ENCODE measurements around the gene POLR2E. TPM values are rescaled to one million over a fixed set of nuclear protein-coding genes. Genes with fewer than 3 reads are reported as not detected.

Gene POLR2E
- total and polyA plus RNA-seq, 2 of the 13 experiments (the other 11 are each of a cell fraction or from before 2014, with no cell fraction given), result 140 to 272 TPM

- TF ChIP-seq ZBTB25 (CRISPR knock-in tag; IDR thresholded peaks at IDR 0.05), result peak; percentile 78
- TF ChIP-seq ZGPAT (CRISPR knock-in tag; IDR thresholded peaks at IDR 0.05), result peak; percentile 84
- TF ChIP-seq MTF1 (CRISPR knock-in tag; IDR thresholded peaks at IDR 0.05), result no peak
- TF ChIP-seq PLSCR1 (CRISPR knock-in tag; IDR thresholded peaks at IDR 0.05; ENCODE audit: borderline replicate concordance), result no peak
- peak; percentile 57; the same call in 1 of the 2 replicates for TF ChIP-seq KLF12 (CRISPR knock-in tag; IDR thresholded peaks at IDR 0.05; ENCODE audit: borderline replicate concordance)
- TF ChIP-seq ZNF431 (CRISPR knock-in tag; IDR thresholded peaks at IDR 0.05; ENCODE audit: borderline replicate concordance, low read depth), result 0 out of 2 replicates have a peak, but pooled peaks have one; percentile 37
- TF ChIP-seq ZBTB34 (CRISPR knock-in tag; IDR thresholded peaks at IDR 0.05), result no peak
- TF ChIP-seq NFKB2 (CRISPR knock-in tag; IDR thresholded peaks at IDR 0.05; ENCODE audit: borderline replicate concordance), result peak; percentile 49; the same call in 1 of the 2 replicates
- TF ChIP-seq ZNF784 (CRISPR knock-in tag; IDR thresholded peaks at IDR 0.05; ENCODE audit: borderline replicate concordance), result no peak
- TF ChIP-seq ZBTB14 (CRISPR knock-in tag; IDR thresholded peaks at IDR 0.05), result no peak
- no peak for TF ChIP-seq ZNF354B (CRISPR knock-in tag; IDR thresholded peaks at IDR 0.05)
- TF ChIP-seq TRAFD1 (CRISPR knock-in tag; IDR thresholded peaks at IDR 0.05; ENCODE audit: borderline replicate concordance), result no peak
- TF ChIP-seq KDM5A (IDR thresholded peaks at IDR 0.05; ENCODE audit: borderline replicate concordance, low read length), result no peak
- TF ChIP-seq ZNF260 (CRISPR knock-in tag; IDR thresholded peaks at IDR 0.05; ENCODE audit: borderline replicate concordance, low read depth), result no peak
- no peak for TF ChIP-seq SMARCE1 (IDR thresholded peaks at IDR 0.05; ENCODE audit: borderline replicate concordance)
- peak; percentile 64; the same call in 1 of the 2 replicates for TF ChIP-seq SALL2 (CRISPR knock-in tag; IDR thresholded peaks at IDR 0.05)
- no peak for TF ChIP-seq NR2F1 (CRISPR knock-in tag; IDR thresholded peaks at IDR 0.05)
- TF ChIP-seq ZNF788 (CRISPR knock-in tag; IDR thresholded peaks at IDR 0.05; ENCODE audit: borderline replicate concordance), result peak; percentile 64; the same call in 1 of the 2 replicates
Measured at GRCh38 chr19:1113030-1113985, 18.1 kb upstream of the POLR2E start (continued).
